Suprapubic skin (tissue), 4 donors: ENCODE data around the gene CREB3L1. TPM values are rescaled to one million over a fixed set of nuclear protein-coding genes. Genes with fewer than 3 reads are reported as not detected.
"Not testable (repeated sequence)": the region's sequence is repeated elsewhere in the genome, so short reads cannot be mapped to it uniquely, and the experiment has no call there.

Experiments
- DNase-seq, 2 donors: peaks; one replicate each; pipeline ENCODE4 v3.0.0-alpha.2; 2019; ENCODE audit warnings: low spot score in 2 of 2
- H3K27ac ChIP-seq: fragments of 200-600 bp; sonication (generic); one replicate; pipeline ENCODE4 v1.5.1; 2019
- H3K27me3 ChIP-seq: fragments of 200-600 bp; sonication (generic); one replicate; pipeline ENCODE4 v1.5.1; 2019
- H3K36me3 ChIP-seq: fragments of 200-600 bp; sonication (generic); one replicate; pipeline ENCODE4 v1.5.1; 2019
- H3K4me1 ChIP-seq: fragments of 200-600 bp; sonication (generic); one replicate; pipeline ENCODE4 v1.5.1; 2019
- H3K4me3 ChIP-seq: fragments of 200-600 bp; sonication (generic); one replicate; pipeline ENCODE4 v1.5.1; 2019; ENCODE audit warnings: mild to moderate bottlenecking
- H3K9me3 ChIP-seq: fragments of 200-600 bp; sonication (generic); one replicate; pipeline ENCODE4 v1.5.1; 2019
- CTCF ChIP-seq, 2 donors: fragments of 200-600 bp in 1 of 2; fragments of 450-650 bp in 1 of 2; sonication (generic) in 1 of 2; IDR thresholded peaks; one replicate each; pipeline ENCODE4 v1.5.1; 2016 to 2019; ENCODE audit warnings: antibody characterized with exemption in 2 of 2, mild to moderate bottlenecking in 1 of 2, moderate library complexity in 1 of 2
- EP300 ChIP-seq: sonication (generic); formaldehyde crosslinking; IDR thresholded peaks from one replicate; pipeline ENCODE4 v1.6.1; 2017; ENCODE audit warnings: antibody characterized with exemption
- POLR2A ChIP-seq, 2 donors: fragments of 450-650 bp; IDR thresholded peaks; one replicate each; pipeline ENCODE4 v1.6.1; 2017; ENCODE audit warnings: antibody characterized with exemption in 2 of 2, mild to moderate bottlenecking in 2 of 2, moderate library complexity in 2 of 2
- POLR2AphosphoS5 ChIP-seq, 3 donors: sonication (generic); formaldehyde crosslinking; IDR thresholded peaks; one replicate each; pipeline ENCODE4 v1.6.1; 2017; ENCODE audit warnings: antibody characterized with exemption in 3 of 3
- WGBS: methylation state at CpG from one replicate; pipeline ENCODE4 v1.1.5; 2018; 5-methylcytosine and 5-hydroxymethylcytosine counted together
- total RNA-seq, 4 donors: library from RNA; depleted of rRNA; stranded (reverse); fragments of >200 nt; gene quantifications; one replicate each; pipeline ENCODE4 v1.1.0, GENCODE V29; 2016

The CREB3L1 gene
- total RNA-seq, 4 donors from 2014 or later = 0.79 to 2.3 (median 1.5) TPM

- H3K27me3 ChIP-seq = no peaks in the 10 kb centered on the region
- H3K27ac ChIP-seq = no peak overlapping the region
- no peaks in the 10 kb centered on the region for H3K4me1 ChIP-seq
- H3K9me3 ChIP-seq = no peaks in the 10 kb centered on the region
- DNase-seq = no peak
- no peaks in the 10 kb centered on the region for H3K36me3 ChIP-seq
- TF ChIP-seq POLR2AphosphoS5 (IDR thresholded peaks at IDR 0.05) (no peak), CTCF (IDR thresholded peaks at IDR 0.05) (no peak), POLR2A (IDR thresholded peaks at IDR 0.05) (no peak), EP300 (no peak)
- H3K4me3 ChIP-seq = no peak overlapping the region
- WGBS = 93% methylated on average over 9 of the region's 9 CpGs
Observed at GRCh38 chr11:46254133-46254491, 23.4 kb upstream of the CREB3L1 start.

- 92% methylated on average over 3 of the region's 3 CpGs for WGBS
- no peak overlapping the region for H3K27ac ChIP-seq
Observed at GRCh38 chr11:46256540-46257001, 20.9 kb upstream of the CREB3L1 start.

GRCh38 chr11:46259347-46259746 is 18.1 kb upstream of the CREB3L1 start:
- WGBS = 91% methylated on average over 5 of the region's 5 CpGs
- not testable (repeated sequence) for H3K4me3 ChIP-seq

More at GRCh38 chr11:46256540-46257001, 20.9 kb upstream of the CREB3L1 start:
- H3K27me3 ChIP-seq = no peaks in the 10 kb centered on the region
- peak in 1 of 2 donors; percentile 21 for DNase-seq
- H3K36me3 ChIP-seq = no peaks in the 10 kb centered on the region
- no peak for TF ChIP-seq CTCF (IDR thresholded peaks at IDR 0.05)
- TF ChIP-seq EP300 = no peak
- no peak for TF ChIP-seq POLR2A (IDR thresholded peaks at IDR 0.05)
- TF ChIP-seq POLR2AphosphoS5 (IDR thresholded peaks at IDR 0.05) = no peak
- no peaks in the 10 kb centered on the region for H3K4me1 ChIP-seq
- no peak overlapping the region for H3K4me3 ChIP-seq
- H3K9me3 ChIP-seq = no peaks in the 10 kb centered on the region

GRCh38 chr11:46259971-46260560 is 17.4 kb upstream of the CREB3L1 start:
- H3K4me3 ChIP-seq = no peak overlapping the region
- no peaks in the 10 kb centered on the region for H3K9me3 ChIP-seq
- no peak for DNase-seq
- TF ChIP-seq CTCF (IDR thresholded peaks at IDR 0.05) (no peak), EP300 (no peak), POLR2A (IDR thresholded peaks at IDR 0.05) (no peak), POLR2AphosphoS5 (IDR thresholded peaks at IDR 0.05) (no peak)
- no peaks in the 10 kb centered on the region for H3K4me1 ChIP-seq
- WGBS = 83% methylated on average over 9 of the region's 10 CpGs
- H3K27ac ChIP-seq = no peak overlapping the region
- no peaks in the 10 kb centered on the region for H3K27me3 ChIP-seq
- H3K36me3 ChIP-seq = no peaks in the 10 kb centered on the region

More at GRCh38 chr11:46259347-46259746, 18.1 kb upstream of the CREB3L1 start:
- H3K27ac ChIP-seq, H3K27me3 ChIP-seq, DNase-seq, H3K36me3 ChIP-seq, H3K9me3 ChIP-seq, H3K4me1 ChIP-seq: not testable (repeated sequence)

GRCh38 chr11:46263120-46263519 is 14.3 kb upstream of the CREB3L1 start:
- no peak overlapping the region for H3K27ac ChIP-seq
- WGBS = 92% methylated on average over 3 of the region's 3 CpGs
- no peaks in the 10 kb centered on the region for H3K36me3 ChIP-seq
- no peak for DNase-seq
- TF ChIP-seq POLR2A (IDR thresholded peaks at IDR 0.05) (no peak), EP300 (no peak), POLR2AphosphoS5 (IDR thresholded peaks at IDR 0.05) (no peak), CTCF (IDR thresholded peaks at IDR 0.05) (no peak)
- no peaks in the 10 kb centered on the region for H3K27me3 ChIP-seq
- H3K4me3 ChIP-seq = no peak overlapping the region
- no peaks in the 10 kb centered on the region for H3K4me1 ChIP-seq
- no peaks in the 10 kb centered on the region for H3K9me3 ChIP-seq

GRCh38 chr11:46264030-46264429 is 13.4 kb upstream of the CREB3L1 start:
- 86% methylated on average over 4 of the region's 4 CpGs for WGBS
- TF ChIP-seq CTCF (IDR thresholded peaks at IDR 0.05) = no peak
- no peak for TF ChIP-seq POLR2A (IDR thresholded peaks at IDR 0.05)
- TF ChIP-seq EP300 = no peak
- no peak for TF ChIP-seq POLR2AphosphoS5 (IDR thresholded peaks at IDR 0.05)
- Histone ChIP-seq H3K9me3 (no peaks in the 10 kb centered on the region), H3K27ac (no peak overlapping the region), H3K4me3 (no peak overlapping the region), H3K36me3 (no peaks in the 10 kb centered on the region), H3K27me3 (no peaks in the 10 kb centered on the region), H3K4me1 (no peaks in the 10 kb centered on the region)
- DNase-seq = no peak
